ENCODE results near the gene PHACTR3. TPM values are rescaled to one million over a fixed set of nuclear protein-coding genes. Genes with fewer than 3 reads are reported as not detected.

The PHACTR3 gene
- total RNA-seq, 1 donor from 2014 or later = 1.4 TPM

- Mint-ChIP-seq H3K9me3 (no peaks in the 10 kb centered on the region), H3K27ac (peak overlapping the region; percentile 51), H3K36me3 (no peaks in the 10 kb centered on the region), H3K27me3 (ENCODE audit: insufficient read depth, low read depth) (peaks cover 11% of the 10 kb centered on the region), H3K4me1 (peaks cover 45% of the 10 kb centered on the region), H3K4me3 (no peak overlapping the region)
- Histone ChIP-seq H3K9ac (no peak overlapping the region), H3K4me3 (no peak overlapping the region), H3K27me3 (peaks cover 38% of the 10 kb centered on the region), H2AFZ (replicated peaks) (no peak overlapping the region), H3K36me3 (no peaks in the 10 kb centered on the region), H3K4me2 (peak overlapping the region; percentile 66), H4K20me1 (ENCODE audit: low read depth) (no peaks in the 10 kb centered on the region), H3K27ac (no peak overlapping the region), H3K9me3 (ENCODE audit: low read depth) (no peaks in the 10 kb centered on the region), H3K4me1 (peaks cover 20% of the 10 kb centered on the region), H3F3A (ENCODE audit: low read depth) (no peaks in the 10 kb centered on the region), H3K79me2 (ENCODE audit: low read depth) (no peaks in the 10 kb centered on the region)
- TF ChIP-seq EZH2phosphoT487 (IDR thresholded peaks at IDR 0.05) (no peak), EZH2 (IDR thresholded peaks at IDR 0.05) (no peak), CTCF (IDR thresholded peaks at IDR 0.05) (no peak)
- DNase-seq (ENCODE audit: low spot score) = no peak
Observed at GRCh38 chr20:59835057-59835447, 230.7 kb downstream of the PHACTR3 start.

- peak overlapping the region; percentile 3 for H3K4me3 ChIP-seq
- Mint-ChIP-seq H3K27me3 (ENCODE audit: insufficient read depth, low read depth) (peaks cover 11% of the 10 kb centered on the region), H3K4me1 (peaks cover 42% of the 10 kb centered on the region), H3K36me3 (no peaks in the 10 kb centered on the region), H3K9me3 (no peaks in the 10 kb centered on the region), H3K4me3 (peak overlapping the region; percentile 68), H3K27ac (no peak overlapping the region)
- H4K20me1 ChIP-seq (ENCODE audit: low read depth) = no peaks in the 10 kb centered on the region
- peak; percentile 86 for DNase-seq (ENCODE audit: low spot score)
- H3K9me3 ChIP-seq (ENCODE audit: low read depth) = no peaks in the 10 kb centered on the region
- H3K79me2 ChIP-seq (ENCODE audit: low read depth) = no peaks in the 10 kb centered on the region
- TF ChIP-seq EZH2 (IDR thresholded peaks at IDR 0.05) (no peak), EZH2phosphoT487 (IDR thresholded peaks at IDR 0.05) (no peak), CTCF (IDR thresholded peaks at IDR 0.05) (no peak)
- no peaks in the 10 kb centered on the region for H3F3A ChIP-seq (ENCODE audit: low read depth)
- no peaks in the 10 kb centered on the region for H3K36me3 ChIP-seq
- peak overlapping the region; percentile 92 for H2AFZ ChIP-seq (replicated peaks)
- H3K4me2 ChIP-seq = peak overlapping the region; percentile 66
- H3K9ac ChIP-seq = no peak overlapping the region
- H3K27ac ChIP-seq = no peak overlapping the region
- peaks cover 45% of the 10 kb centered on the region for H3K27me3 ChIP-seq
- H3K4me1 ChIP-seq = peaks cover 20% of the 10 kb centered on the region
Observed at GRCh38 chr20:59835448-59836395, 231.4 kb downstream of the PHACTR3 start.

GRCh38 chr20:59836767-59837166, 232.4 kb downstream of the PHACTR3 start:
- Histone ChIP-seq H3K79me2 (ENCODE audit: low read depth) (no peaks in the 10 kb centered on the region), H3K27me3 (peaks cover 55% of the 10 kb centered on the region), H3K4me1 (peaks cover 20% of the 10 kb centered on the region), H3F3A (ENCODE audit: low read depth) (no peaks in the 10 kb centered on the region), H3K4me2 (no peak overlapping the region), H3K4me3 (no peak overlapping the region), H2AFZ (replicated peaks) (no peak overlapping the region), H4K20me1 (ENCODE audit: low read depth) (no peaks in the 10 kb centered on the region), H3K27ac (no peak overlapping the region), H3K9me3 (ENCODE audit: low read depth) (no peaks in the 10 kb centered on the region), H3K36me3 (no peaks in the 10 kb centered on the region), H3K9ac (no peak overlapping the region)
- Mint-ChIP-seq H3K36me3 (no peaks in the 10 kb centered on the region), H3K4me3 (peak overlapping the region; percentile 77), H3K9me3 (no peaks in the 10 kb centered on the region), H3K27me3 (ENCODE audit: insufficient read depth, low read depth) (peaks cover 11% of the 10 kb centered on the region), H3K27ac (no peak overlapping the region), H3K4me1 (peaks cover 40% of the 10 kb centered on the region)
- TF ChIP-seq EZH2phosphoT487 (IDR thresholded peaks at IDR 0.05) (no peak), CTCF (IDR thresholded peaks at IDR 0.05) (no peak), EZH2 (IDR thresholded peaks at IDR 0.05) (no peak)
- no peak for DNase-seq (ENCODE audit: low spot score)

Measured in neural progenitor cell (in vitro differentiated cells).